Measurements from ENCODE around the gene LAMTOR3.
"Not testable (repeated sequence)": the region's sequence is repeated elsewhere in the genome, so short reads cannot be mapped to it uniquely, and the experiment has no call there.

The LAMTOR3 gene

GRCh38 chr4:99861120-99861905 lies 32.9 kb downstream of the LAMTOR3 start:
- DNase-seq, result no peak

DNA sequence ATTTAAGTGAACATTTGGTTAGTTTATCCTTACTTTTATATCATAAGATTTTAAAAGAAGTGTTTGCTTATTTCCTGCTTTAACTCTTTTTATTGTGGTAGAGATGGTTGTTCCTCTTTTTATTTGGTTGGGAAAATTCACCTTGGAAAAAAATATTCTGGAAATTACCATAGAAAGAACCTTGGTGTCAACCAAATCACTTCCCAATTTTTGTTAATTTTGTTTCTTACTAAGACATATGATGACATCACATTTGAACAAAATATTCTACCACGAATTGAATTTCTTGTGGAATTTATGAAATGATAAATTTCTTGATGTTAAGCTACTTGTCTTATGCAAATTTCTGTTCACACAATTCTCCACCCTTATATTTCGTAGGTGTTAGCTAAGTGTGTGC lies 33.7 kb downstream of the LAMTOR3 start:
- peak; percentile 44 for DNase-seq

DNA sequence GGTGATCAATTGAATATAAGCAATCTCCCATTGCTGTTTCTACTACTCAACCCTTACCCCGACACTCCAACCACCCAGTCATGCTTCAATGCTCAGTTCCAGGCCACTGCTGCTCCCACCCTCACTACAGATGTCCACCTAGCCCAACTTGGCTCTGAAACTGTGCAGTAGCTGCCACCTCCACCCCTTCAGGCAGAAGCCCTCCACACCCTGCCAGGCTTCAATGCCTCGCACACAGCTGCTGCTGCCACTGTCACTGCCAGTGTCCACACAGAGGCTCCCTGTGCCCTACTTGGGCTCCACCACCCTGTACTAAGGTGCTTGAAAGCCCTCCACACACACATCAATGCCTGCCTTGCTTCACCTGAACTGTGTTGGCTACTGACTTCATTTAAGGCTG lies 34.6 kb downstream of the LAMTOR3 start:
- no peak for DNase-seq

DNA sequence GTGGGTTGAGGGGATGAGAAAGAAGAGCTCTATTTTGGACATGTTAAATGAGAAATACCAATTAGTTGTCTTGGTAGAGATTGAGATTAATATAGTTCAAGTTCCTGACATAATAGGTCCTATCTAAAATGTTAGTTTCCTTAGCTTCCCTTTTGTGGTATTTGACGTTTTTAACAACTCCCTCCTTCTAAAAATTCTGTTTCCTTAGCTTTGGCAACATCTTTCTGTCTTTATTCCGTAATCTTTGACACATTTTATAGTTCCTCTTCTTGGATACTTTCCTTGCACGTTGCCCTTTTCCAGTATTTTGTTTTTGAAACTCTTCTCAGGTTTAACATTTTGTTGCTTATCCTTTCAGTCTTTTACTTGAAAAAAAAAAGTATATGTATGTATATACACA lies 36.9 kb downstream of the LAMTOR3 start:
- DNase-seq, result peak; percentile 73

- DNase-seq, result peak; percentile 89
Observed at GRCh38 chr4:99856166-99856565, 38.1 kb downstream of the LAMTOR3 start.

DNA sequence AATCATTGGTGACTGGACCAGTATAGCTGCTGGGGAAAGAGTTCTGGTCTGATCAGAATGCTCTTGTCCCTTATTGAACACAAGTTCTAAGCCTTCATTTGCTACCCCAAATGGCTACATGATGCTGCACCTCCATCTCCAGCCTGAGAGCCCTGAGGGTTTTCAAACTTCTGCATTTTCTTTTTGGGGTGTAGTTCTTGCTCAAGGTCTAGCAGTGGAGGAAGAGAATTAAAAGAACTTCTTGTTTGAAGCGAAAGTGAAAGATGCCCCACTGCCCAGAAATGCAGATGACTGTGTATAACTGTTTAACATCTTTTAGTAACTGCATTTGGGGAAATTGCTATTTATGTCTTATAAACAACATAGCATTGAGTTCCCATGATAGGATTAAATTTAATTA lies 38.5 kb downstream of the LAMTOR3 start:
- peak; percentile 80 for DNase-seq

DNA sequence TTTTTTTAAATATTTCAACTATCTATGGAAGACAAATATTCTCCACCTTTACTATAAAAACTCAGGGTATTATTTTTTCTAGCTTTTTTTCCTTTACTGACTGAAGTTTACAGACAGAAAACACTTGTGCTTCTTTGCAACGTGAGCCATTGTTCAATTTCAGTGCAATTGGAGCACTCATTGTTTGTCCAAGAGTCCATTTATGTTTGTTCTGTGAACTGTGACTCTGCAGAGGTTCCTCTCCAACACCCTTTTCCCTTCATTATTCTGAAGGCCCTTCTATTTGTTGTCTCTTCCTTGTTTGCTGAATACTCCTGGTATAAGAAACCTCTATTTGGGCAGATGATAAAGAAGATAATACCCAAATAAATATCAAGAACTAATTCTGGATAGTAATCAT lies 40.2 kb downstream of the LAMTOR3 start:
- no peak for DNase-seq

- no peak for DNase-seq
Observed at GRCh38 chr4:99853190-99853589, 41.0 kb downstream of the LAMTOR3 start.

GRCh38 chr4:99852199-99852749 lies 42.0 kb downstream of the LAMTOR3 start:
- no peak for DNase-seq

- DNase-seq, result no peak
Observed at GRCh38 chr4:99848591-99849001, 45.6 kb downstream of the LAMTOR3 start.

- DNase-seq, result peak; percentile 51
Observed at GRCh38 chr4:99847362-99847976, 46.8 kb downstream of the LAMTOR3 start.

- no peak for DNase-seq
Observed at GRCh38 chr4:99846891-99847290, 47.3 kb downstream of the LAMTOR3 start.

GRCh38 chr4:99845708-99846469 lies 48.3 kb downstream of the LAMTOR3 start:
- peak; percentile 27 for DNase-seq

- DNase-seq, result no peak
Observed at GRCh38 chr4:99845179-99845578, 49.0 kb downstream of the LAMTOR3 start.

GRCh38 chr4:99844048-99844447 lies 50.2 kb downstream of the LAMTOR3 start:
- DNase-seq, result no peak

DNA sequence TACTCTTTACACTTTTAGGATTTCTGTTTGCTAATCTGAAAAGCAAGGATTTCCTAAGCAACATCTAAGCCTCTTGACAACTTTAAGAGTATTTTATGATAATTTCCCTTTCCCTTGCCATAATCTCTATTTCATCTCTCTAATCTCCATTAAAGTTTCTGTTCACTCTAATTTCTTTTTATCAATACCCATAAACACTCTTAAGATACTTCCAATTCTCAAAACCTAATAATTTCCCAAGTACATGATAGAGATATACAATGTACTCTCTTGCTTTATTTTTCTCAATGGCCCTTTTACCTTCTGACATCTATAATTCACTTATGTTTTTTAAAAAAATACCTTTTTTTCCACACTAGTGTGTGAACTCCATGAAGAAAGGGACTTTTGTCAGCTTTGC lies 50.8 kb downstream of the LAMTOR3 start:
- no peak for DNase-seq

DNA sequence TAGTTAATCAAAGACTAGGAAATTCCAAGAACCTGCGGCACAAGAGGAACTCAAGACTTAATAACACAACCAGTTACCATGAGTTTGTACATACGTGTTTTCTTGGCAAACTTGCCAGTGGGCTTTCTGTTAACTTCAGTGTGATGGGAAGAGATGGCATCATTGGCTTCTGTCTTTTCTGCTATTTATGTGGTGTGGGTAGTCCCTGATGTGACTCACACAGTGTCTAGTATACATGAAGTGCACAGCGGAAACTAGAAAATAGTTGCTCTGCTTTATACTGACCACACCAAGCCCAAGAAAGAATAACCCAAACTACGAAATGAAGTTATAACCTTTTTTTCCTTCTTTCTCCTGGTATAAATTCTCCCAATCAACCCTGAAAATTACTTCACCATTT lies 53.1 kb downstream of the LAMTOR3 start:
- peak; percentile 37 for DNase-seq

GRCh38 chr4:99838927-99839326 lies 55.3 kb downstream of the LAMTOR3 start:
- DNase-seq, result no peak

DNA sequence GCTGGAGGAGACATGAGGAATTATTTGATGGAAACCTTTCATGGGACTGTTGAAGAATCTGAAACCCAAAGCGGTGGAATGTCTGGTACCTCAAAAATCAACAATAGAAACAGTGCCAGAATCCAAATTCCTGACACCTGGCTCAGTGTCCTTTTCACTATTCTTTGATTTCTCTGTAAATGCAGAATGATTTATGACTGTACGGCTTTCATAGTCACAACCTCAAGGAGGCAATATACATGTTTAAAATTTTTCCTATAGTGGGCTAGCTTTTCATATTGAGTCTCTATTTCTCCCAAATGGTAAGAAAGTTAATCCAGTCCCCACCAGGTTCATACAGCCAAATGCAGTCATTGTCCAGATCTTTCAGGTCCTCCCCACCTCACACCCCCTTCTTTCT lies 58.3 kb downstream of the LAMTOR3 start:
- DNase-seq, result no peak

DNA sequence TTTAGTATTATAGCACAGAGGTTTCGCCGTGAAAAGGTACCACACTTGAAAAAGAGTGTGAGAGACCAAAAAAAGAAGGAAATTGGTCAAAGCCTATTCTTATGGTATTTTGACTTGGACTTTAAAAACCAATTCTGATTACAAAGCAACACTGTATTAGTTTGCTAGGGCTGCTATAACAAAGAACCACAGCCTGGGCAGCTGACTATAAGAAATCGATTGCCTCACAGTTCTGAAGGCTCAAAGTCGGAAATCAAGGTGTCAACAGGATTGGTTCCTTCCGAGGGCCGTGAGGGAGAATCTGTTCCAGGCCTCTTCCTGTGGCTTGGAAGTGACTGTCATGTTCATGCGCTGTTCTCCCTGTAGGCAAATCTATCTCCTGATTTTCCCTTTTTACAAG lies 59.7 kb downstream of the LAMTOR3 start:
- DNase-seq, result no peak

DNA sequence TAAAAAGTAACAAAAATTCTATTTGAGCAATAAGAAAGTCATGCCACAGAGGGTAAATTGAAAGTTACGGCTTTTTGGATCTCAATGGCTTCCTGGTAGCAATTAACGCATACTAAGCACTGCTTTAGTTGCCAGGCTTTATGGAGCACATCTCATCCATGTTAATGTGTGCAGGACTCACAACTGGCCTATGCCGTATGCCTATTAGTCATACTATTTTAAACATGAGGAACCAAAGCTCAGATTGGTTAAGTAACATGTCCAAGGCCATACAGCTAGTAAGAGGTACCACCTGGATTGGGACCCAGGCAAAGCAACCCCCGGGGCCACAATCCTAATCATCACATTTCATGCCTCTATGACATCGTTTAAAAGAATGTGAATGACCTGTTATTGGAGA lies 60.5 kb downstream of the LAMTOR3 start:
- DNase-seq, result peak; percentile 17

- no peak for DNase-seq
Observed at GRCh38 chr4:99832758-99833157, 61.5 kb downstream of the LAMTOR3 start.

DNA sequence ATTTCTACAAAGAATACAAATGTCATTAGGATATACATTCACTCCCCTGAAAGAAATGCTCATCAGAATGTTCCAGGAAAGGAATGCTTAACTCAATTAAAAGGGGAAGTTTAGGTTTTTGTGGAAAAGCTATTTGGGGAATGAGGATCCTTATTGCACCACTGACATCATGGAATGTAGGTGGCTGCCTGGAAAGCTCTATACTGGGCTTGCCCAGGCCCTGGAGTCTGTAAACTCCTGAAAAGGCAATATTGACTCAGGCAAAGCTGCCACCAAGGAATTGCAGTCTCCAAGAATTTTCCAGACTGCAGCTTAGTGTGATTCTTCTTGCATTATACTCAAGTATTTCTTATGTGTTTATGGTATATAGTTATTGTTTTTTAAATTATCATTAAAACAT lies 61.9 kb downstream of the LAMTOR3 start:
- no peak for DNase-seq

DNA sequence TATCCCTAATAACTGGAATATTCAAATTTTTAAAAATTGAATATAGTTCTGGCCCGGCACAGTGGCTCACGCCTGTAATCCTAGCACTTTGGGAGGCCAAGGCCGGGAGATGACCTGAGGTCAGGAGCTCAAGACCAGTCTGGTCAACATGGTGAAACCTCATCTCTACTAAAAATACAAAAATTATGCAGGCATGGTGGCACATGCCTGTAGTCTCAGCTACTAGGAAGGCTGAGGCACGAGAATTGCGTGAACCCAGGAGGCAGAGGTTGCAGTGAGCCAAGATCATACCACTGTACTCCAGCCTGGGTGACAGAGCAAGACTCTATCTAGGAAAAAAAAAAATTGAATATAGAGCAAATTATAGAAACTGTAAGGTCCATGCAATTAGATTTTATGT lies 64.2 kb downstream of the LAMTOR3 start:
- not testable (repeated sequence) for DNase-seq
